Loucy (cell line): ENCODE results near the gene LAMC3.

Experiments used
- H2AFZ ChIP-seq: fragments of 200-600 bp; sonication (generic); 2 replicates; pipeline ENCODE4 v1.6.0; 2016; ENCODE audit warnings: antibody characterized with exemption, mild to moderate bottlenecking, low read length, moderate library complexity
- H3F3A ChIP-seq: fragments of 200-600 bp; 2 replicates; pipeline ENCODE4 v1.6.0; 2016; ENCODE audit warnings: antibody characterized with exemption, low read depth, mild to moderate bottlenecking
- H3K27me3 ChIP-seq: fragments of 200-600 bp; sonication (generic); 2 replicates; pipeline ENCODE4 v1.6.1; 2014; ENCODE audit warnings: low read length, mild to moderate bottlenecking; ENCODE audit not compliant: insufficient read depth, poor library complexity, severe bottlenecking
- H3K36me3 ChIP-seq: fragments of 200-600 bp; sonication (generic); 2 replicates; pipeline ENCODE4 v1.6.1; 2016; ENCODE audit warnings: low read length; ENCODE audit not compliant: insufficient read depth
- H3K4me1 ChIP-seq: fragments of 200-600 bp; sonication (generic); 2 replicates; pipeline ENCODE4 v1.5.1; 2014; ENCODE audit warnings: low read length, mild to moderate bottlenecking; ENCODE audit not compliant: insufficient read depth, poor library complexity, severe bottlenecking
- H3K4me2 ChIP-seq: fragments of 200-600 bp; sonication (generic); 2 replicates; pipeline ENCODE4 v1.6.0; 2014; ENCODE audit warnings: antibody characterized with exemption, low read length, low read depth, mild to moderate bottlenecking; ENCODE audit not compliant: poor library complexity, severe bottlenecking
- H3K4me3 ChIP-seq: fragments of 200-600 bp; sonication (generic); 2 replicates; pipeline ENCODE4 v1.5.1; 2014; ENCODE audit warnings: low read length, mild to moderate bottlenecking, mixed read lengths; ENCODE audit not compliant: poor library complexity, severe bottlenecking
- H3K79me2 ChIP-seq: fragments of 200-600 bp; sonication (generic); 2 replicates; pipeline ENCODE4 v1.6.1; 2014; ENCODE audit warnings: low read length; ENCODE audit not compliant: insufficient read depth
- H3K9ac ChIP-seq: fragments of 200-600 bp; sonication (generic); 2 replicates; pipeline ENCODE4 v1.6.0; 2014; ENCODE audit warnings: mild to moderate bottlenecking, low read depth, low read length, moderate library complexity; ENCODE audit not compliant: poor library complexity, severe bottlenecking
- H3K9me2 ChIP-seq: fragments of 200-600 bp; sonication (generic); replicated peaks from 2 replicates; pipeline ENCODE4 v1.6.1; 2016; ENCODE audit warnings: low read depth, low read length, mixed read lengths
- H3K9me3 ChIP-seq: fragments of 200-600 bp; sonication (generic); 2 replicates; pipeline ENCODE4 v1.6.1; 2014; ENCODE audit warnings: mild to moderate bottlenecking, antibody characterized with exemption, low read length, low read depth; ENCODE audit not compliant: insufficient read depth
- H4K20me1 ChIP-seq: fragments of 200-600 bp; sonication (generic); 2 replicates; pipeline ENCODE4 v1.6.0; 2014; ENCODE audit warnings: antibody characterized with exemption, low read length, mild to moderate bottlenecking; ENCODE audit not compliant: insufficient read depth, poor library complexity, severe bottlenecking
- EZH2phosphoT487 ChIP-seq: fragments of 200-600 bp; IDR thresholded peaks from 2 replicates; pipeline ENCODE4 v1.6.1; 2018; ENCODE audit warnings: antibody characterized with exemption, mild to moderate bottlenecking, moderate library complexity, borderline replicate concordance
- TF ChIP-seq, protein P1 (sequence below): fragments of 200-600 bp; sonication (generic); conservative IDR thresholded peaks from 2 replicates; pipeline ENCODE4 v1.5.1; 2014; ENCODE audit warnings: mild to moderate bottlenecking, antibody characterized with exemption, low read length

The LAMC3 gene

DNA sequence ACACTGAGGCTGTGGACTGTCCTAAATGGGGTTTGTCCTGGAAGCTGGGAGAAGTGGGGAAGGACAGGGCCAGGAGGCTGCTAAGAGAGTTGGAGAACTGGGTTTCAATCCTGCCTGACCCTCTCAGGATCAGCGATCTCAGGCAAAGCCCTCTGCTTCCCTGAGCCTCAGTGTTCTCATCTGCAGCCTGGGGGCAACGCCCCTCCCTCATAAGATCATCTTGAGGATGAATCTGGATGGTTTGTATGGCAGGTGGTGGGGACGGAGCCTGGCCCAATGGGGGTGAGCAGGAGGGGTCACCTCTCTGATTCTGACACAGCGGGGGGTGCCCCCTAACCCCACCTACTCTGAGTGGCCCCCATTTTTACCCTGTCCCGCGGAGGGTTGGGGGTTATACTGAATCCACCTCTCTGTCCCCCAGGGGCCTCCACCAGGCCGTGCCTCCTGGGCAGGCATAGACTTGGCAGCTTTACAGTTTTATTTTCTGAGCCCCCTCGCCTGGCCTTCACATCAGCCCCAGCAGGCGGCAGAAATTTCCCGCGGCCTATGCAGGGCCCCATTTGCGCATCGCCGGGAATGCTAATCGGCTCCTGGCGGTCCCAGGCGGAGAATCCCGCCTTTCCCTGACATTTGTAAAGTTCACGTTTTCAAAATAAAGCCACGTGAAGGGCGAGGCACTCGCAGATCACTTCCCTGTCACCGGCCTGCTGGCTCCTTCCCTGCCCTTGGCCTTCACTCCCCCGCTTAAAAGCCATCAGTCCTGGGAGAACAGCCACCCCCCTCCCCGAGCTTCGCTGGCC, 17.8 kb upstream of the LAMC3 start:
- Histone ChIP-seq H3K9ac (no peak overlapping the region), H3K4me2 (no peak overlapping the region), H3K4me3 (no peak overlapping the region), H2AFZ (no peak overlapping the region), H3K79me2 (no peaks in the 10 kb centered on the region), H3K9me3 (no peaks in the 10 kb centered on the region), H3K36me3 (no peaks in the 10 kb centered on the region), H3K9me2 (no peaks in the 10 kb centered on the region), H3K27me3 (no peaks in the 10 kb centered on the region), H4K20me1 (no peaks in the 10 kb centered on the region), H3F3A (no peaks in the 10 kb centered on the region), H3K4me1 (no peaks in the 10 kb centered on the region)
- TF ChIP-seq, protein P1, sequence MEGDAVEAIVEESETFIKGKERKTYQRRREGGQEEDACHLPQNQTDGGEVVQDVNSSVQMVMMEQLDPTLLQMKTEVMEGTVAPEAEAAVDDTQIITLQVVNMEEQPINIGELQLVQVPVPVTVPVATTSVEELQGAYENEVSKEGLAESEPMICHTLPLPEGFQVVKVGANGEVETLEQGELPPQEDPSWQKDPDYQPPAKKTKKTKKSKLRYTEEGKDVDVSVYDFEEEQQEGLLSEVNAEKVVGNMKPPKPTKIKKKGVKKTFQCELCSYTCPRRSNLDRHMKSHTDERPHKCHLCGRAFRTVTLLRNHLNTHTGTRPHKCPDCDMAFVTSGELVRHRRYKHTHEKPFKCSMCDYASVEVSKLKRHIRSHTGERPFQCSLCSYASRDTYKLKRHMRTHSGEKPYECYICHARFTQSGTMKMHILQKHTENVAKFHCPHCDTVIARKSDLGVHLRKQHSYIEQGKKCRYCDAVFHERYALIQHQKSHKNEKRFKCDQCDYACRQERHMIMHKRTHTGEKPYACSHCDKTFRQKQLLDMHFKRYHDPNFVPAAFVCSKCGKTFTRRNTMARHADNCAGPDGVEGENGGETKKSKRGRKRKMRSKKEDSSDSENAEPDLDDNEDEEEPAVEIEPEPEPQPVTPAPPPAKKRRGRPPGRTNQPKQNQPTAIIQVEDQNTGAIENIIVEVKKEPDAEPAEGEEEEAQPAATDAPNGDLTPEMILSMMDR, result no peak
- no peak for TF ChIP-seq EZH2phosphoT487

DNA sequence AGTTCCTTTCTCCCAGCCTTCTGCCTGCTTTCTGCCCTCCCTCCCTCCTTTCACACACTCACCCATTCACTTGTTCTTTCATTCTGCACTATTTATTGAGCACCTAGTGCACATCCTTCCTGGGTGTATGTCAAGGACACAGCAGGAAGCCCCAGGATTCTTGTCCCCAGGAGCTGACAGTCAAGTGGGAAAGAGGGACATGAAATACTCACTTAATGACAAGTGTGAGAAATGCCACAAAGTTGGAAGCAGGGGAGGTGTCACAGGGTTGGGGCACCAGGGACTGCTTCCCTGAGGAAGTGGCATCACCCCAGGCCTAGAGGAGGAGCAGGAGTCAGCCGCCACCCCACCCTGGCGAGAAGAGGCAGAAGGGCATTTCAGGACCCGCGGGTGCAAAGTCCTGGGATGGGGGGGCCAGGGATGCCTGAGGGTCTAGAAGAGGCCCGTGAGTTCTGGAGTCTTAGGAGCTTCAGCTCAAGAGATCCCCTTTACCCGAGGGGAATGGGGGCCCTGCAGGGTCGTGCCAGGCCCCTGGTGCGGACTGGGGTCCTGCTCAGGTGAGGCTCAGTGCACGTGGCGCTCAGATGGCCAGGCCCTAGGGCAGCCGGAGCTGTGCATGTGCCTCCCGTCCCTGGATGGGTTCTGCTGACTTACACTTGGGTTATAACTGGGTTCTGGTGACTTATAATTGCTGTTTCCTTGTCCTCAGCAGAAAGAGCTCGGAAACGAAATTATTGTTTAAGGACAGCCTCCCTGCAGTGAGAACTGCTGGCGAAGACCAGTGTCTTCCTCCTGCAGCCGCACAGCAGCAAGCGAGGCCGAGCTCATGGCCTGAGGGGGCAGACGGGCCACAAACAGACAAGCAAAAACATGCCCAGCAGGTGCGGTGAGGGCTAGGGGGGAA, 16.9 kb upstream of the LAMC3 start:
- H3K27me3 ChIP-seq, result no peaks in the 10 kb centered on the region
- no peak overlapping the region for H2AFZ ChIP-seq
- TF ChIP-seq, protein P1, result no peak
- TF ChIP-seq EZH2phosphoT487, result no peak
- no peak overlapping the region for H3K4me3 ChIP-seq
- no peak overlapping the region for H3K4me2 ChIP-seq
- H3K9me3 ChIP-seq, result no peaks in the 10 kb centered on the region
- H4K20me1 ChIP-seq, result no peaks in the 10 kb centered on the region
- H3K79me2 ChIP-seq, result no peaks in the 10 kb centered on the region
- no peaks in the 10 kb centered on the region for H3K9me2 ChIP-seq
- no peaks in the 10 kb centered on the region for H3K36me3 ChIP-seq
- no peaks in the 10 kb centered on the region for H3F3A ChIP-seq
- no peak overlapping the region for H3K9ac ChIP-seq
- no peaks in the 10 kb centered on the region for H3K4me1 ChIP-seq

DNA sequence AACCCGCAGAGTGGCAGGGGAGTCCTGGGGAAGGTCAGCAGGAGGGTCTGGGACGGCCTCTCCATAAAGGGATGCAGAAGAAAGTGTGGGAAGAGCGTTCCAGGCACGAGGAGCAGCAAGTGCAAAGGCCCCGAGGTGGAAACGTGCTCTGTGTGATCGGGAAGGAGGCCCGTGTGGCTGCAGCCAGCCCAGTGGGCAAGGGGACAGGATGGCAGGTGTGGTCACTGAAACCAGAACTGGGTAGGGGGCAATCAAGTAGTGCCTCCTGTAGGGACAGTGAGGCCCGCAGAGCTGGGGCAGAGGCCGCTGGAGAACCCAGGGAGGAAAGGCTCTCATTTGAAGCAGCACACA, 16.3 kb upstream of the LAMC3 start:
- no peaks in the 10 kb centered on the region for H3K79me2 ChIP-seq
- H3K4me2 ChIP-seq, result no peak overlapping the region
- H2AFZ ChIP-seq, result no peak overlapping the region
- H4K20me1 ChIP-seq, result no peaks in the 10 kb centered on the region
- no peaks in the 10 kb centered on the region for H3K27me3 ChIP-seq
- no peaks in the 10 kb centered on the region for H3K9me2 ChIP-seq
- H3K9me3 ChIP-seq, result no peaks in the 10 kb centered on the region
- no peak for TF ChIP-seq EZH2phosphoT487
- TF ChIP-seq, protein P1, result no peak
- no peaks in the 10 kb centered on the region for H3K4me1 ChIP-seq
- H3F3A ChIP-seq, result no peaks in the 10 kb centered on the region
- no peaks in the 10 kb centered on the region for H3K36me3 ChIP-seq
- no peak overlapping the region for H3K9ac ChIP-seq
- no peak overlapping the region for H3K4me3 ChIP-seq
